Stimulated activated naive CD8-positive, alpha-beta T cell treated with anti-CD3 and anti-CD28 coated beads, Interleukin-15, amount 100 ng/mL, for 72 hours (primary cell): ENCODE results near the gene GRPEL1.

ENCODE experiments used
- ATAC-seq: fragments of 150-1000 bp; cut with Tn5 transposase; 2 replicates; pipeline ENCODE4 v1.10.0; 2021; ENCODE audit warnings: mild to moderate bottlenecking, moderate library complexity
- DNase-seq, 2 donors: peaks; one replicate each; pipeline ENCODE4 v3.0.0; 2021 to 2022
- H3K27ac Mint-ChIP-seq, 2 donors: one replicate each; pipeline ENCODE4 v1.8.0; 2022; ENCODE audit warnings: mild to moderate bottlenecking in 2 of 2, mixed read lengths in 2 of 2, moderate library complexity in 2 of 2
- H3K27me3 Mint-ChIP-seq: one replicate; pipeline ENCODE4 v1.8.0; 2022; ENCODE audit warnings: mixed read lengths
- H3K4me1 Mint-ChIP-seq: one replicate; pipeline ENCODE4 v1.8.0; 2022; ENCODE audit warnings: mild to moderate bottlenecking, mixed read lengths
- H3K4me3 Mint-ChIP-seq, 2 donors: one replicate each; pipeline ENCODE4 v1.8.0; 2022; ENCODE audit warnings: mild to moderate bottlenecking in 2 of 2, mixed read lengths in 2 of 2, moderate library complexity in 1 of 2
- H3K9me3 Mint-ChIP-seq, 2 donors: one replicate each; pipeline ENCODE4 v1.8.0; 2022; ENCODE audit warnings: mixed read lengths in 2 of 2

Gene GRPEL1

DNA sequence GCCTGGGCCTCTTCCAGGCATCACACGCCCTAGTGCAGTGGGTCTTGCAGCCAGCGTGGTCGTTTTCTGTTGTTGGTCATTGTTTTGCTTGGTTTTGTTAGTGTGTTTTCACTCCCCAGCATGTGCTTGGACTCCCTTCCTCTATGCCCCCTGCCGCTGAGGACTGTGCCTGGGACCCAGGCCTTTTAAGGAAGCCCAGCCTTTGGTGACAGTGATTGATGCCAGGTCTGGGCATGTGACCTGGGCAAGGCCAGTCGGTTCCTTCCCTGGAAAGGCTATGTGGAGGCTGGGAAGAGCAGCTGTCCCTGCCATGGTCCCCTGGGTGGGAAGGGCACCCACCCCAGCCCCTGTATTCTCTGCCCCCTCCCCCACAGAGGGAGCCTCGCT lies 8.8 kb upstream of the GRPEL1 start:
- Mint-ChIP-seq H3K9me3 (no peaks in the 10 kb centered on the region), H3K27me3 (peaks cover 9% of the 10 kb centered on the region), H3K4me1 (no peaks in the 10 kb centered on the region), H3K27ac (no peak overlapping the region), H3K4me3 (no peak overlapping the region)
- DNase-seq (no peak), ATAC-seq (no peak)

DNA sequence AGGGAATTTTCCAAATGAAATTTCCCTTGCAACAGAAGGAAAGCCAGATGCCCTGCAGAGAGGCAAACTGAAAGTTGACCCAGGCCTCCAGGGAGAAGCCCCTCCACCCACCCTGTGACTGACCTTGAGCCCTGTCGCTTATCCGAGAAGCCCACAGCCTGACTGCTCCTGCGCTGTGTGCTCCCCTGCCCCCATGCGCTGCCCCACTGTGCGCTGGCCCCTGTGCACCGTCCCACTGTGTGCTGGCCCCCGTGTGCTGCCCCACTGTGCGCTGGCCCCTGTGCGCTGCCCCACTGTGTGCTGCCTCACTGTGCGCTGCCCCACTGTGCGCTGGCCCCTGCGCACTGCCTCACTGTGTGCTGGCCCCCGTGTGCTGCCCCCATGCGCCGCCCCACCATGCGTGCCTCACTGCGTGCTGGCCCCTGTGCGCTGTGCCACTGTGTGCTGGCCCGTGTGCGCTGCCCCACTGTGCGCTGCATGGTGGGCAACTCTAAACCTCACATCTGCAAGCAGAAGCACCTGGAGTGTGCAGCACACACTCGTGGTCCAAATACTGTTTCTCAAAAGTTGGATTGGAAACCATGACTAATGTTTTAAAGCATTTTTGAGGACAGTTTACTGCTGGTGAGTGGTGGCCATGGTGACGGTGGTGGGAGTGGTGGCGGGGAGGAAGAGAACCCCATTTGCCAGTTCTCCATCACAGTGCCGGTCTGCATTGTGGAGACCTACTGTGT lies 8.3 kb upstream of the GRPEL1 start:
- peaks cover 5% of the 10 kb centered on the region for H3K27me3 Mint-ChIP-seq
- ATAC-seq (peak; percentile 55), DNase-seq (no peak)
- H3K4me1 Mint-ChIP-seq = no peaks in the 10 kb centered on the region
- no peak overlapping the region for H3K4me3 Mint-ChIP-seq
- H3K9me3 Mint-ChIP-seq = no peaks in the 10 kb centered on the region
- H3K27ac Mint-ChIP-seq = no peak overlapping the region

DNA sequence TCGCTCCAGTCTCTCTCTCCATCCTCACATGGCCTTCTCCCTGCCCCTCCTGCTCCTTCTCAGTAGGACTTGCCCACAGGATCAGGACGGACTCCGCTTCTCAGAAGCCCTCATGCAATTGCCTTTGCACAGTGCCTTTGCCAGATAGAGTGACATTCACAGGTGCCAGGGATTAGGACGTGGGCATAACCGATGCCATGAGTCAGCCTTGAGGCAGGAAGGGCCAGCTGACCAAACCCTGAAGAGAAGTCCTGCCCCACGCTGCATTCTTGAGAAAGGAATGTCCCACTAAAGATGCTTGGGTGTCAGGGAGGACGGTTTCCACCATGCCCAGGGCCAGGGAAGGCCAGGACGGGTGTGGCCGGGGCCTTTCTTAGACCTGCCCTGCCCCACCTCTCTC lies 6.6 kb upstream of the GRPEL1 start:
- ATAC-seq (no peak), DNase-seq (no peak)
- H3K27me3 Mint-ChIP-seq = peaks cover 7% of the 10 kb centered on the region
- no peaks in the 10 kb centered on the region for H3K9me3 Mint-ChIP-seq
- peak overlapping the region in 1 of 2 donors; percentile 66 for H3K27ac Mint-ChIP-seq
- H3K4me3 Mint-ChIP-seq = no peak overlapping the region
- H3K4me1 Mint-ChIP-seq = peaks cover 15% of the 10 kb centered on the region

DNA sequence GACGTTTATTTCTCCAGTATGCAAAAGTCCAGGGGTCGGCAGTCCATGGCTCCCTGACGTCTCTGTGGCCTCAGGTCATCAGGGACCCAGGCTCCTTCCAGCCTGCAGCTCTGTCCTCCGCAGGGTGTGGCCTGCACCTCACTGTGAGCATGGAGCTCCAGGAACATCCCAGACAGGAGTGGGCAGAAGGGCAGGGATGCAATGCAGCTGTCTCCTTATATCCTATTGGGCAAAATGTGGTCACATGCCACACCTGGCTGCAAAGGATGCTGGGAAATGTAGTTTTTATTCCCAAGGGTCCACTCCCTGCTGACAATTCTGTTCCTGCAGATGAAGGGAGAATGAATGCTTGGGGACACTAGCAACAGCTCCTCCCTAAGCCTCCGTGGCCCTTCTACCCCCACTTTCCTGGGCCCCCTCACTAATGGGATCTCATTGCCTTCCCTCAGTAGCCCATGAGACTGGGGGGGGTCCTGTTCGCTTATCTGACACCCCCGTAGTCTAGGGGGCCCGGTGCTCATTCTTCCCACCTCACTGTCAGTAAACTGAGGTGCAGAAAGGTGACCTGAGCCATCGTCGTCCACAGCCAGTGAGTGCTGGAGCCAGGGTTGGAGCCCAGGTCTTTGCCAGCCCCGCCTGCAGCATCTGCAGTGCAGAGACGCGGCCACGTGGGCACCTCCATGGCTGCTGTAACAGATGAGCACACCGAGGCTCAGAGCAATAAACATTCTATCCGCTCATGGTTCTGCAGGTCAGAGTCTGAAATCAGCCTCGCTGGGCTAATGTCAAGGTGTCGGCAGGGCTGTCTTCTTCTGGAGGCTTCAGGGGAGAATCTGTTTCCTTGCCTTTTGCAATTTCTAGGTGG lies 5.9 kb upstream of the GRPEL1 start:
- H3K27me3 Mint-ChIP-seq = peaks cover 7% of the 10 kb centered on the region
- DNase-seq = peak in 1 of 2 donors; percentile 31
- no peak overlapping the region for H3K27ac Mint-ChIP-seq
- H3K9me3 Mint-ChIP-seq = no peaks in the 10 kb centered on the region
- peaks cover 19% of the 10 kb centered on the region for H3K4me1 Mint-ChIP-seq
- ATAC-seq = no peak
- no peak overlapping the region for H3K4me3 Mint-ChIP-seq

DNA sequence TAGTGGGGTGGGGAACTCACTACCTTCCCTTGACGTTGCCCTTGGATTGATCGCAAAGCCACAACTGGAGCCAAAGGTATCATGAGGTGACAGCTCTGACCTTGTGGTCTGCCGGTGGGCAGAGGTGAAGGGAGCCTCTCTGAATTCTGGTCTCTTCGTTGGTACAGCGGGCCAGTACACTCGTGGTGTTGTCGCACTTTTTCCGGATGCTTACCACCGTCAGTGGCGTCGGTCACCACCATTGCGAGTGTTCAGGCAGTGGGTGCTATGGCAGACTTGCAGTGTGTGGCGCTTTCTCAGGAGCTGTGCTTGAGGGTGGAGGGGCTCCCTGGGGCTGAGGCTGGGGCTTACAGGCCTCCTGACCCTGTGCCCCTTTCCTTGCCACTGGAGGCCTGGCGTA lies 5.2 kb upstream of the GRPEL1 start:
- H3K4me3 Mint-ChIP-seq = no peak overlapping the region
- no peak overlapping the region for H3K27ac Mint-ChIP-seq
- peaks cover 25% of the 10 kb centered on the region for H3K4me1 Mint-ChIP-seq
- H3K27me3 Mint-ChIP-seq = peaks cover 7% of the 10 kb centered on the region
- DNase-seq (no peak), ATAC-seq (no peak)
- H3K9me3 Mint-ChIP-seq = no peaks in the 10 kb centered on the region

DNA sequence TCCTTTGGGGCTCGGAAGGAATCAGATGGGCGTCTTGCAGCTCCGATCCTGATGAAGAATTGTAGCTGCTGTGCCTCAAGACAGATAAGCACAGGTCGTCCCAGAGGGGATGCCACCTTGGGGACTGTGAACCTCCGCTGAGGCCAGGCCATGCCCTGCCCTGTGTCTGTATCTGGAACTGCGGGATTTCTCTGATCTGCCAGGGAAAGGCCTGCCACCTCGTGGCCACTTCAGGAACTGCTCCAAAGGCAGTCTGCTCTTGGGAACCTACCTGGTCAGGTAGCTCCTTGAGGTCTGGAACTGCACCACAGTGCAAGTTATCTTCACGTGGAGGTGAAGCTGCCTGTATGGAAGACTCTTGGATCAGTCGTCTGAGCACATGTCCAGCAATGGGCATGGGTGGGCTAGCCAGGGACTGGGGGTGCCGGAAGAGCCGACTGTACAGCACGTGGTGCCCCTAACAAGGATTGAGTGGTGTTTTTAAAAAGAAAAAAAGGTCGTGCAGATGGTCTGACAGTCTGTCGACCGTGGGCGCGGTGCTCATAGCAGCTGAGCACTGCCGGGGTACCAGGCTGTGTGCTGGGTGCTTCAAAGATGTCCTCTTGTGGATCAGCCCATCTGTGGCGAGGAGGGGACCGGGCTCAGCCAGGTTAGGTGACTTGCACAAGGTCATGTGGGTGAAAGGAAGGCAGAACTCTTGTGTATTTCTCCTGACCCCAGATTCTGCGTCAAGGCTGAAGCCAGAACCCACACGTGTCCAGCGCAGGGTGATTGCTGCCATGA lies 3.1 kb upstream of the GRPEL1 start:
- ATAC-seq = peak; percentile 60
- DNase-seq = peak; percentile 84 to 86
- H3K27me3 Mint-ChIP-seq = peaks cover 7% of the 10 kb centered on the region
- H3K27ac Mint-ChIP-seq = no peak overlapping the region
- peaks cover 40% of the 10 kb centered on the region for H3K4me1 Mint-ChIP-seq
- H3K9me3 Mint-ChIP-seq = no peaks in the 10 kb centered on the region
- H3K4me3 Mint-ChIP-seq = peak overlapping the region in 1 of 2 donors; percentile 30

DNA sequence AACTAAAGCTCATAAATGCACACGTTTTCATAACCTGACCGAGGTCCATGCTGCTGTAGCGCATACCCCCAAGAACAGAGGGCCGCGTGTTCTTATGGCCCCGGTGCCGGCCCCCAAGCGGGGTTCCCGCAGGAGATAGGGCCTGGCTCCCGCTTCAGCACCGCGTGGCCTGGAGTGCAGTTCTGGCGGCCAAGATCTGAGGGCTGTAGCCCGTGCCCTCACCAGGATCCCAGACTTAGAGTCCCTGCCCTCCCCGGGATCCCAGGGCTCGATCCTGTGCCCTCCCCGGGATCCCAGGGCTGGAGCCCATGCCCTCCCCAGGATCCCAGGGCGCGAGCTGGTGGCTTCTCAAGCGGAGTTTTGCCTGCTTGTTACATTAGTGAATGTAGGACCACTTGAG lies 1.0 kb upstream of the GRPEL1 start:
- Mint-ChIP-seq H3K4me1 (peaks cover 59% of the 10 kb centered on the region), H3K9me3 (no peaks in the 10 kb centered on the region), H3K27ac (peak overlapping the region; percentile 97 to 98), H3K27me3 (peaks cover 7% of the 10 kb centered on the region), H3K4me3 (peak overlapping the region; percentile 95 to 98)
- ATAC-seq (no peak), DNase-seq (peak in 1 of 2 donors; percentile 21)

DNA sequence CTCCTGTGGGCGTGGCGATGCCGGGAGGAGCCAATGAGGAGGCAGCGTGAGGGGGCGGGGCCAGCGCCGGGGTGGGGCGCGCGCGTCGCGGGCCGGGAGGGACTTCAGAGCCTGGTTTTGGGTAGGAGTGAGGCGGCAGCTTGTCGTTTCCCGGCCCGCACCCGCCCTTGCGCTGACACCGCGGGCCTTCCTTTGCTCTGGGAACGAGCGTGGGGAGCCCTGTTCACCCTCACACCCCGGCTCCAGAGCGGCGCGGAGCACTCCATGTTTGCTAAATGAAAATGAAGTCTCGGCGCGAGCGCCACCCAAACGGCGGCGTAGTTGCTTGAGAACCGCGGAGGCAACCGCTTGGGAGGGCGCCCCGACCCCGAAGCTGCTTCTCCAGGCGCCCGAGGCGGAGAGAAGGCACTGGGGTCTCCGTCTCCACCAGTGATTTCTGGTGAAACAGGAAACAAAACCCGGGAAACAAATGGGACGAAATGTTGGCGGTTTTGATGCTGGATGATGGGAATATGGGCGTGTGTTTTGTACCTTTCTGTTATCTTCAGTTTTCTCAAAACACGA lies 497 bp upstream of the GRPEL1 start:
- Mint-ChIP-seq H3K9me3 (no peaks in the 10 kb centered on the region), H3K4me1 (peaks cover 64% of the 10 kb centered on the region)

DNA sequence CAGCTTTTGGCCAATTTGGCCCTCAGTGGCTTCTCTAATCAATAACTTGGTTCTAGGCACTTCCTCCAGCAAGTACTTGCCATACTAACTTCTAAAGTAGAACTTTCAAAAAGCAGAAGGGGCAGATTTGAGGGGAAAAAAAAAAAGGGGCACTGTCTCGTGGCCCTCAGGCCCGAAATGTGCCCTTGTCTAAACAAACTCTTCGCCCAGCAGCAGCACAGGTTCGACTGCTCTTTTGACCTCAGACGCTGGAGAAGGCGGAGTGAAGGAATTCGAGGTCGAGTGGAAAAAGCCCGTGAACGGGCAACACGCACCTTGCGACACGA lies 775 bp downstream of the GRPEL1 start:
- peaks cover 7% of the 10 kb centered on the region for H3K27me3 Mint-ChIP-seq
- ATAC-seq (no peak), DNase-seq (no peak)
- no peaks in the 10 kb centered on the region for H3K9me3 Mint-ChIP-seq
- H3K4me1 Mint-ChIP-seq = peaks cover 68% of the 10 kb centered on the region
- peak overlapping the region; percentile 95 to 98 for H3K4me3 Mint-ChIP-seq
- peak overlapping the region; percentile 93 to 98 for H3K27ac Mint-ChIP-seq

More for the DNA sequence above, 497 bp upstream of the GRPEL1 start:
- peak overlapping the region; percentile 95 to 98 for H3K4me3 Mint-ChIP-seq
- ATAC-seq (no peak), DNase-seq (no peak)
- peaks cover 7% of the 10 kb centered on the region for H3K27me3 Mint-ChIP-seq
- H3K27ac Mint-ChIP-seq = peak overlapping the region; percentile 97 to 98

DNA sequence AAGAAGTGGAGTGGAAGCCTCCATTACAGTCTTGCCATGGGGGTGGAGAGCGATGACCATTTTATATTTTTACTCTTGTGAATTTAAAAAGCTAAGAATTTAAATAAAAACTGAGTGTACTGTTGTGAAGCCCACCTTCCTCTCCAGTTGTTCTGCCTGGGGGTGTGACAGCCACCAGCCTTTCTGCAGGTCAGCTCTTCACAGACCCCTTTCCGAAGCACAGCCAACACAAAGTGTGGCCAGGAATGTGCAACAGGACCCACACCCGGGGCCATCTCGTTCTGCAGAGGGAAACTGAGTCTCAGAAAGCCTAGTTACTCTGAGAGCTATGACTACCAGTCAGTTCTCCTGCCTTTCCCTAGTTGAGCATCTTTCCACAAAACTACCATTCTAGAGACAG lies 1.4 kb downstream of the GRPEL1 start:
- peak overlapping the region; percentile 93 to 98 for H3K27ac Mint-ChIP-seq
- DNase-seq = no peak
- peaks cover 69% of the 10 kb centered on the region for H3K4me1 Mint-ChIP-seq
- ATAC-seq = no peak
- H3K4me3 Mint-ChIP-seq = peak overlapping the region; percentile 95 to 98
- no peaks in the 10 kb centered on the region for H3K9me3 Mint-ChIP-seq
- peaks cover 7% of the 10 kb centered on the region for H3K27me3 Mint-ChIP-seq

DNA sequence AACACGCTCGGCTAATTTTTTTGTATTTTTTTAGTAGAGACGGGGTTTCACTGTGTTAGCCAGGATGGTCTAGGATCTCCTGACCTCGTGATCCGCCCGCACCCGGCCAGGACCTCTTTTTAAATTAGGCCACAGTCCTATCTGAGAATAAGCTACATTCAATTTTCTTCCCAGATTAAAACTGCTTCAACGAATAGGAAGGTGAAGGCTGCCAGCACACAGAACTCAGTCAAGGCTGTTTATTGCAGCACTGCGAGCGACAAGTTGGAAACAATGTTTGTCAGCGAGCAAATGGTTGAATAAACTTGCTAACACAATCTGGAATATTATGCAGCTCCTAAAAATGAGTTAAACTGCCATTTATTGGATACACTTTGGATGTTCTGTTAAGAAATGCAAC lies 1.9 kb downstream of the GRPEL1 start:
- ATAC-seq = no peak
- peak overlapping the region; percentile 63 to 93 for H3K27ac Mint-ChIP-seq
- H3K27me3 Mint-ChIP-seq = peaks cover 5% of the 10 kb centered on the region
- peaks cover 73% of the 10 kb centered on the region for H3K4me1 Mint-ChIP-seq
- H3K9me3 Mint-ChIP-seq = no peaks in the 10 kb centered on the region
- peak overlapping the region; percentile 95 to 98 for H3K4me3 Mint-ChIP-seq
- no peak for DNase-seq

DNA sequence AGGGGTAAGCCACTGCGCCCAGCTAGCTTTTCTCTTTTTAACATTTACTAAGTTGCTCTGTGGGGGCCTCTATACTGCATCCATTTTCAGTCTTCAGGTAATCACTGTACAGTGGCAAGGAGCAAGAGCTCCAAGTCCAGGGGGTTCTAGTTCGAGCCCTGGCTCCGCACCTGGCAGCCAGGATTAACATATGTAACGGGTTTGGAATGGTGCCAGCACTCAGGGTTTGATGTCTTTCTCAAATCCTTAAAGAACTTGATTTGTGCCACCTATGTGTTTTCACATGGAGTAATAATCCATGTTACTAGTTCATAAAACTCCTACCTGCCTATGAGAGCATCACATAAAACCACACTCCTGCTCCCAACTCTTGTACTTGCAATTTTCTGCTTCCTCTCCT lies 4.5 kb downstream of the GRPEL1 start:
- Mint-ChIP-seq H3K4me3 (no peak overlapping the region), H3K9me3 (no peaks in the 10 kb centered on the region), H3K27me3 (no peaks in the 10 kb centered on the region), H3K4me1 (peaks cover 58% of the 10 kb centered on the region), H3K27ac (peak overlapping the region in 1 of 2 donors; percentile 83)
- no peak for DNase-seq
- no peak for ATAC-seq

DNA sequence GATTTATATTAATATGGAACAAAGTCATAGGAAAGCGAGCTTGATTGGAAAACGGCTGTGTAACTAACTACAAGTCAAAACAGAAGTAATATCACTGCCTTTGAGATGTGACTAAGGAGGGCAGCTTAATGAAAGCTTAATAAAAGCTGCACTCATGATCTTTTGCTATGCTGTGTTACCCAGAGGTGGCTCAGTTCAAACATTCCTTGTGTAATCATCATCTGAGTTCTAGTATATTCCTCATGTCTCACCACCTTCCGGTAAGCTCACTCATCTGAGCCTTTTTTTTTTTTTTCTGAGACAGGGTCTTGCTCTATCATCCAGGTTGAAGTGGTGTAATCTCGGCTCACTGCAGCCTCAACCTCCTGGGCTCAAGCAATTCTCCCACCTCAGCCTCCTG lies 5.0 kb downstream of the GRPEL1 start:
- no peak for DNase-seq
- no peak for ATAC-seq
- Mint-ChIP-seq H3K4me3 (no peak overlapping the region), H3K27me3 (no peaks in the 10 kb centered on the region), H3K9me3 (no peaks in the 10 kb centered on the region), H3K27ac (peak overlapping the region in 1 of 2 donors; percentile 83), H3K4me1 (peaks cover 59% of the 10 kb centered on the region)

DNA sequence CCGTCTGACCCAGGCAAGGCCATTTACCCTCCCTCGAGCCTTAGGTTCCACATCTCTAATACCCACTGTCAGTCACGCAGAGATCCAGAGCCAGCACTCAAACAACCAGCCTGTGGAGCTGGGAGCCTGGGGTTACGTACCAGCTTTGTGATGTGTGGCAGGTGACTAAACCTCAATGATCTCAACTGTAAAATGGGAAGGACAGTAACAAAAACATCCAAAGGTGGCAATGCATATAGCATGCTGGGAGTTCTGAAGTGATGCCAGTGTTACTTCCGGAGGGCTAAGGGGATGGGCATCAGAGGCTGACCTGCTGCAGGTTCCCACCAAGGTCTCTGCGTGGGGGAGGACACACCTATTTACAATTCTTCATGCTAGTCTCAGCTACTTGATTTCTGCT lies 6.0 kb downstream of the GRPEL1 start:
- peak overlapping the region in 1 of 2 donors; percentile 41 for H3K27ac Mint-ChIP-seq
- H3K4me3 Mint-ChIP-seq = no peak overlapping the region
- ATAC-seq (no peak), DNase-seq (no peak)
- peaks cover 52% of the 10 kb centered on the region for H3K4me1 Mint-ChIP-seq
- H3K9me3 Mint-ChIP-seq = no peaks in the 10 kb centered on the region
- no peaks in the 10 kb centered on the region for H3K27me3 Mint-ChIP-seq

DNA sequence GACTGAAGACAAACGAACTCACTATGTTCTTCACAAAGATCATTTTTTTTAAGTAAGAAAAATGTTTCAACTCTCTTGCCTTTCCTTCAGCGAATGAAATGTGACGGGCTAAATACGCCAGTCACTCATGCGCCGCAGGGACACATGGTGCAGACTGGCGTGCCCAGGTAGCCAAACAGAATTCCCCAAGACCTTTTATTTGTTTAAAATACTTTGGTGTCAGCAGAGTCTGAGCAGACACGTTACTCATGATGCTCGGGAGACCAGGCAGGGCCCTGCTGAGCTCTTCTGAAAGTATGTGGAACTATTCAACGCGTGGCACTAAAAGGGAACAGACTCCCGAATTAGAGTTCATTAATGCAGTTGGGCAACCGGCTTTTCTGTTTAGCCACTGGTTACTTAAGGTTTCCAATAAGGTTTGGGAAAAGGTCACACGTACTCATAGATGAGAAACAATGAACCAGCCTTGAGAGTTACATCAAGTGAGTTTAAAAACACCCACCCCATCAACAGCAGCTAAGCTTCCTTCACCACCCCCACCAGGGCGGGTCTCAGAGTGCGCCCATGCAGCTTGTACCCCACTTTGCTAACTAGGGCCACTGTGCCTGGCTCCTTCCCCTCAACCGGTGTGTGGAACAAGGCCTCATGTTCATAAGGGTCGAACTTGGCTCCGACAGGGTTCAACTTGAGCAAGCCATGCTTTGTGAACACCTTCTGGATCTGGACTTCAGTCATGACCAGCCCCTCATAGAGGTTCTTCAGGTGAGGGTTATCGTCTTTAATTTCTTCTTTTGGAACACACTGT lies 7.3 kb downstream of the GRPEL1 start:
- Mint-ChIP-seq H3K27me3 (no peaks in the 10 kb centered on the region), H3K4me3 (no peak overlapping the region), H3K9me3 (no peaks in the 10 kb centered on the region), H3K4me1 (peaks cover 40% of the 10 kb centered on the region), H3K27ac (no peak overlapping the region)
- no peak for DNase-seq
- no peak for ATAC-seq
